Smooth muscle cell (in vitro differentiated cells): Measurements from ENCODE around the gene RXFP4. TPM values are rescaled to one million over a fixed set of nuclear protein-coding genes. Genes with fewer than 3 reads are reported as not detected.
A peak's percentile ranks its signal among the peaks of the same experiment; 100 is the strongest.

Experiments
- DNase-seq: peaks from one replicate; lab custom pipeline; 2025; ENCODE audit not compliant: unreplicated experiment; lab: John Stamatoyannopoulos, UW
- H2AFZ ChIP-seq: fragments of 200-600 bp; sonication (generic); 2 replicates; pipeline ENCODE4 v1.6.0; 2016; ENCODE audit warnings: antibody characterized with exemption, low read depth, mild to moderate bottlenecking
- H3F3A ChIP-seq: fragments of 200-600 bp; sonication (generic); 2 replicates; pipeline ENCODE4 v1.6.0; 2017; ENCODE audit warnings: antibody characterized with exemption, low read depth
- H3K27ac ChIP-seq: fragments of 200-600 bp; sonication (generic); 2 replicates; pipeline ENCODE4 v1.5.1; 2016; ENCODE audit warnings: low read depth, mild to moderate bottlenecking
- H3K27me3 ChIP-seq: fragments of 200-600 bp; sonication (generic); 2 replicates; pipeline ENCODE4 v1.6.1; 2016; ENCODE audit warnings: low read depth, mild to moderate bottlenecking
- H3K36me3 ChIP-seq: fragments of 200-600 bp; sonication (generic); 2 replicates; pipeline ENCODE4 v1.5.1; 2016; ENCODE audit warnings: low read depth
- H3K4me1 ChIP-seq: fragments of 200-600 bp; sonication (generic); 2 replicates; pipeline ENCODE4 v1.5.1; 2016; ENCODE audit warnings: low read depth
- H3K4me2 ChIP-seq: fragments of 200-600 bp; sonication (generic); 2 replicates; pipeline ENCODE4 v1.6.0; 2016; ENCODE audit warnings: mild to moderate bottlenecking
- H3K4me3 ChIP-seq: fragments of 200-600 bp; sonication (generic); 2 replicates; pipeline ENCODE4 v1.5.1; 2016; ENCODE audit warnings: mild to moderate bottlenecking
- H3K79me2 ChIP-seq: fragments of 200-600 bp; sonication (generic); 2 replicates; pipeline ENCODE4 v1.6.0; 2016; ENCODE audit warnings: low read depth, mild to moderate bottlenecking
- H3K9ac ChIP-seq: fragments of 200-600 bp; sonication (generic); 2 replicates; pipeline ENCODE4 v1.6.0; 2016; ENCODE audit warnings: low read depth
- H3K9me3 ChIP-seq: fragments of 200-600 bp; sonication (generic); replicated peaks from 2 replicates; pipeline ENCODE4 v1.5.1; 2016; ENCODE audit warnings: low read depth
- H4K20me1 ChIP-seq: fragments of 200-600 bp; sonication (generic); 2 replicates; pipeline ENCODE4 v1.6.0; 2016; ENCODE audit warnings: low read depth
- WGBS: methylation state at CpG from one replicate; pipeline ENCODE4 v1.1.7; 2016; ENCODE audit warnings: low lambda C conversion rate; 5-methylcytosine and 5-hydroxymethylcytosine counted together
- polyA plus RNA-seq: library from polyadenylated mRNA; unstranded; fragments of >200 nt; fragmentation: Nextera tagmentation; extraction: Ambion mirVana; gene quantifications from 2 replicates; pipeline ENCODE4 v1.2.1, GENCODE V29; 2016
- total RNA-seq: library from RNA; depleted of rRNA; stranded (reverse); fragments of >200 nt; gene quantifications from 2 replicates; pipeline ENCODE4 v1.2.3, GENCODE V29; 2014
- TF ChIP-seq, protein P1 (sequence below): fragments of 200-600 bp; sonication (generic); IDR thresholded peaks from 2 replicates; pipeline ENCODE4 v1.5.1; 2017; ENCODE audit warnings: borderline replicate concordance, mild to moderate bottlenecking, antibody characterized with exemption; ENCODE audit not compliant: insufficient read depth, poor library complexity, severe bottlenecking

The RXFP4 gene
- total and polyA plus RNA-seq, 2 experiments from 2014 or later: 0.66 TPM; not detected in 1

- peaks cover 35% of the 10 kb centered on the region for H3K79me2 ChIP-seq
- H3K4me3 ChIP-seq: peak within 1 kb of the TSS; percentile 72
- H2AFZ ChIP-seq: no peak within 1 kb of the TSS
- peaks cover 6% of the 10 kb centered on the region for H4K20me1 ChIP-seq
- H3K9ac ChIP-seq: peak within 1 kb of the TSS; percentile 91
- no peaks in the 10 kb centered on the region for H3K9me3 ChIP-seq
- peak within 1 kb of the TSS; percentile 97 for H3K4me2 ChIP-seq
- 8% methylated on average over 31 of the region's 34 CpGs for WGBS
- peaks cover 9% of the 10 kb centered on the region for H3K4me1 ChIP-seq
- H3K36me3 ChIP-seq: peaks cover 23% of the 10 kb centered on the region
- peak; percentile 56 for DNase-seq
- TF ChIP-seq, protein P1, sequence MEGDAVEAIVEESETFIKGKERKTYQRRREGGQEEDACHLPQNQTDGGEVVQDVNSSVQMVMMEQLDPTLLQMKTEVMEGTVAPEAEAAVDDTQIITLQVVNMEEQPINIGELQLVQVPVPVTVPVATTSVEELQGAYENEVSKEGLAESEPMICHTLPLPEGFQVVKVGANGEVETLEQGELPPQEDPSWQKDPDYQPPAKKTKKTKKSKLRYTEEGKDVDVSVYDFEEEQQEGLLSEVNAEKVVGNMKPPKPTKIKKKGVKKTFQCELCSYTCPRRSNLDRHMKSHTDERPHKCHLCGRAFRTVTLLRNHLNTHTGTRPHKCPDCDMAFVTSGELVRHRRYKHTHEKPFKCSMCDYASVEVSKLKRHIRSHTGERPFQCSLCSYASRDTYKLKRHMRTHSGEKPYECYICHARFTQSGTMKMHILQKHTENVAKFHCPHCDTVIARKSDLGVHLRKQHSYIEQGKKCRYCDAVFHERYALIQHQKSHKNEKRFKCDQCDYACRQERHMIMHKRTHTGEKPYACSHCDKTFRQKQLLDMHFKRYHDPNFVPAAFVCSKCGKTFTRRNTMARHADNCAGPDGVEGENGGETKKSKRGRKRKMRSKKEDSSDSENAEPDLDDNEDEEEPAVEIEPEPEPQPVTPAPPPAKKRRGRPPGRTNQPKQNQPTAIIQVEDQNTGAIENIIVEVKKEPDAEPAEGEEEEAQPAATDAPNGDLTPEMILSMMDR: no peak
- no peaks in the 10 kb centered on the region for H3K27me3 ChIP-seq
- peaks cover 42% of the 10 kb centered on the region for H3F3A ChIP-seq
- H3K27ac ChIP-seq: peak within 1 kb of the TSS; percentile 71
These were observed 30.0 kb upstream of the RXFP4 start, which contains the start of gene RIT1 for GRCh38 chr1:155911156-155912055. RIT1 (minus strand) TSS chr1:155911349; CDS start chr1:155910761, 588 bp downstream.

GRCh38 chr1:155912056-155912536 is 29.3 kb upstream of the RXFP4 start:
- H3K27me3 ChIP-seq: no peaks in the 10 kb centered on the region
- TF ChIP-seq, protein P1: no peak
- H3K4me2 ChIP-seq: peak overlapping the region; percentile 97
- WGBS: 87% methylated on average over 11 of the region's 11 CpGs
- H3K9ac ChIP-seq: no peak overlapping the region
- H3F3A ChIP-seq: peaks cover 49% of the 10 kb centered on the region
- H3K4me3 ChIP-seq: peak overlapping the region; percentile 72
- H2AFZ ChIP-seq: no peak overlapping the region
- H3K36me3 ChIP-seq: peaks cover 26% of the 10 kb centered on the region
- DNase-seq: no peak
- H3K4me1 ChIP-seq: peaks cover 9% of the 10 kb centered on the region
- H3K79me2 ChIP-seq: peaks cover 35% of the 10 kb centered on the region
- H3K27ac ChIP-seq: peak overlapping the region; percentile 71
- H3K9me3 ChIP-seq: no peaks in the 10 kb centered on the region
- H4K20me1 ChIP-seq: peaks cover 6% of the 10 kb centered on the region

DNA sequence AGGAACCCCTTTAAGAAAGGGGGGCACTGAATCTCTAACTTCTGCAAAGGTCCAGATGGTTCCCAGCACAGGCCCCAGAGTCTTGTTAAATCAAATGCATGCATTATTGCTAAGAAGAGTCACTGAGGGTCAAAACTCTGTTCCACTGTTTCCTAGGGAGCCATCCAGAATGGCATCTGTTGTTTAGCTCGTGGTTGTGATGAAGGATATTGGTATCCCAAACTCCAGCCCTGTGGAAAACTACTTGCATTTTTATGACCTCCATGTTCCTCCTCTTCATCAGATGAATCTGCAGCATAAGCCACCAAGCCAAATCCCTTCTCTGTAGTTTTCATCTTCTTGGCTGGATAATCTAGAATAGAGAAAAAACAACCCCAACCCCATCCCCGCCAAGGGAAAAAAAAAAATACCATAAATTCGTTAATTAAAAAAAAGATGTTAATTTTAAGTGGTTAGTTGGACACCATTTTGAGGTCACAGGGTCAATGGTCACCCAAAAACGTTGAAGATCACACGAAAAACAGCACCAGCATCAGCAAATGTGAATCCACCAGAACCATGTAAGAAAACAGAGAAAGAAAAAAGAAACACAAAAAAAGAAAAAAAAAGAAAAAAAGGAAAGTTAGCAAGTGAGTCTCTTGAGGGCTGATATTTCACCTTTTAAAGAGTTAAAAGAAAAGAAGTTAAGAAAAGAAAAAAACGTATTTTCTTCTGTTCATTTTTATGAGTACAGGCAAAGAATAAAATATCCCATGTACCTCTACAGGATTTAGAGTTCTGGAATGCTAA is 27.3 kb upstream of the RXFP4 start:
- peaks cover 8% of the 10 kb centered on the region for H4K20me1 ChIP-seq
- H2AFZ ChIP-seq: no peak overlapping the region
- H3K4me1 ChIP-seq: peaks cover 9% of the 10 kb centered on the region
- no peak overlapping the region for H3K4me3 ChIP-seq
- H3F3A ChIP-seq: peaks cover 57% of the 10 kb centered on the region
- H3K9me3 ChIP-seq: no peaks in the 10 kb centered on the region
- peaks cover 37% of the 10 kb centered on the region for H3K36me3 ChIP-seq
- no peak for DNase-seq
- 93% methylated on average over 6 of the region's 6 CpGs for WGBS
- H3K9ac ChIP-seq: no peak overlapping the region
- peaks cover 17% of the 10 kb centered on the region for H3K79me2 ChIP-seq
- no peaks in the 10 kb centered on the region for H3K27me3 ChIP-seq
- no peak overlapping the region for H3K4me2 ChIP-seq
- peak overlapping the region; percentile 78 for H3K27ac ChIP-seq
- TF ChIP-seq, protein P1: no peak
